NCI-H2107 treated with DMSO at 0.1 percent for 48 hours (cell line): ENCODE data around the gene GPR17.
A peak's percentile ranks its signal among the peaks of the same experiment; 100 is the strongest.

Experiments used
- DNase-seq: peaks from one replicate; lab custom pipeline; 2025; ENCODE audit not compliant: unreplicated experiment; lab: John Stamatoyannopoulos, UW

GPR17 gene

DNA sequence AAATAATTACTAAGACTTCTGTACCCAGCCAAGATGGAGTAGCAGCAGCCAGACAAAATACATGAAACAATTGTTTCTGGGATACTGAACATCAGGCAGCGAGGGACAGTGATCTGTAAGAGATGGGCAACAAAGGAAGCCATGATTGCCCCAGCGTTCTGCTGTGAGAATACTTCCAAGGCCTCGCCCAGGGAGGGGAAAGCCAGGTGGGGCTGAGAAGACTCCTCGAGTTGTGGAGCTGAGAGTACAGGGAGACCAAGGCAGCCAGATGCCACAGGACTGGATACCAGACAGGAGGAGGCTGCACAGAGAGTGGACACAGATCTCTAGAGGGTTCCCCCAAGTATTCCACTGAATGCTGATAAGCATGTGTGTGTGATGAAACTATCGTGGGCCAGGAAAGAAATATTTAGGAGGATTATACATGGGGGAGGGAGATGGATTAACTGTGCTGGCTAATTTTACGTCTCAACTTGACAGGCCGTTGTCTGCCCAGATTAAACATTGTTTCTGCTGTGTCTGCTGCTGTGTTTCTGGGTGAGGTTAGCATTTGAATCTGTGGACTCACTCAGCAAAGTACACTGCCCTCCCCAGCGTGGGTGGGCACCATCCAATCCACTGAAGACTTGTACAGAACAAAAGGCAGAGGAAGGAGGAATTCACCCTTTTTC is 39.6 kb downstream of the GPR17 start:
- no peak for DNase-seq

DNA sequence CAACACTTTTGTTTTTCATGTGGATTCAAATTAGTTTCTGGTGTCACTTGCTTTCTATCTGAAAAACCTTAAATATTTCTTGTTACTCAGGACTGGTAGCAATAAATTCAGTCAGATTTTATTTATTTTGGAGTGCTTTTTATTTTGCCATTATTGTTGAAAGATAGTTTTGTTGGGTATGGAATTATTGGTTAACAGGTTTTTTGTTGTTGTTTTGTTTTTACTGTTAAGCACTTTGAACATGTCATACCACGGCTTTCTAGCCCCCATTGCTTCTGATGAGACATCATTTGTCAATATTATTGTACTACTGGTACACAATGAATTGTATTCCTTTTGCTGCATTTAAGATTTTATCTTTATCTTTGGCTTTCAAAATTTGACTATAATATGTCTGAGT is 42.5 kb downstream of the GPR17 start:
- DNase-seq, result no peak

DNA sequence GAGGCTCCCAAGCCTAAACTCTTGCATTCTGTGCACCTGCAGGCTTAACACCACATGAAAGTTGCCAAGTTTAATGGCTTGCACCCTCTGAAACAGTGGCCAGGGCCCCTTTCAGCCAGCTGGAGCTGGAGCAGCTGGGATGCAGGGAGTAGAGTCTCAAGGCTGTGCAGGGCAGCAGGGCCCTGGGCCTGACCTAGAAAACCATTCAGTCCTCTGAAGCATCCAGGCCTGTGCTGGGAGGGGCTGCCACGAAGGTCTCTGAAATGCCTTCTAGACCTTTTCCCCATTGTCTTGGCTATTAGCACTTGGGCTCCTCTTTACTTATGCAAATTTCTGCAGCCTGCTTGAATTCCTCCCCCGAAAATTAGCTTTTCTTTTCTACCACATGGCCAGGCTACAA is 44.7 kb downstream of the GPR17 start:
- no peak for DNase-seq

- no peak for DNase-seq
Observed at GRCh38 chr2:127694986-127695385, 49.0 kb downstream of the GPR17 start.

DNA sequence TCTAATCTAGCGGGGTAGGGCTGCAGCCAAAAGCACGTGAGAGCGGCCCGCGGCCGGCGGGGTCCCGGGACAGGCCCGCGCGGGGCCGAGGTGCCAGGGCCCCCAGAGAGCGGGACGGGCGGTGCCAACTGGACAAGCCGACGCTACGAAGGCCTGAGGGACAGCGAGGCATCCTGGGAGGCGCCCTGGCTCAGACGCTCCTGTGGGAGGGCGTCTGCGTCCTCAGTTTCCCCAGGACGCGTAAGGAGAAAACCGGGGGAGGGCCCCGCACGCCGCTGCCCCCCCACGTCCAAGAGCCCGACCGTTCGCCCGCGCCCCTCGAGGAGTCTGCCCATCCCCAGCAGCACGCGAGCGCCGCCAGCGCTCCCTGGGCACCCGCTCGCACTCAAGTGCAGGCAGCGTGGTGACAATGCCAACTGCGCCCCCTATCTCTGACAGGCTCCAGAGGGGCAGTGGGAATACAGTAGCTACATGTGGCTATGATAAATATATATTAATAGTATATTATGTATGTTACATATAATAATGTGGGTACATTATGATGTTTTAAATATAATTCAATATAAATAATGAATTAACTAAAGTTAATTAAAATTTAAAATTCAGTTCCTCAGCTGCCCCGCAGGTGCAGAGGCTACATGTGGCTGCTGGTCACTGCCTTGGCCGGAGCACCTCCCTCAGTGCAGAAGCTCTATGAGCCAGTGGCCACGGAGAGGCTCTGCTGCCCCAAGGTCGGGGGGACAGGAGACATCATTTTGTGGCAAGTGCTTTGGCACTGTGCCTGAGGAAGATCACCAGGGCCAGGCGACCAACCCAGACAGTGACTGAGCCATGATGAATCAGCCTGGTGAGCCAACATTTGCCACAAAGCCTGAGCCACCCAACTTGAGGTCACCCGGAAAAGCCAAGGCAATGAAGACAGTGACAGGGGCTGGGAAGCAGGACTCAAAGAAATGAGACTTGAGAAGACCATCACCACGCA is 49.8 kb downstream of the GPR17 start:
- DNase-seq, result no peak

GRCh38 chr2:127697482-127698180 is 51.7 kb downstream of the GPR17 start:
- no peak for DNase-seq

GRCh38 chr2:127698553-127699355 is 52.8 kb downstream of the GPR17 start:
- no peak for DNase-seq

DNA sequence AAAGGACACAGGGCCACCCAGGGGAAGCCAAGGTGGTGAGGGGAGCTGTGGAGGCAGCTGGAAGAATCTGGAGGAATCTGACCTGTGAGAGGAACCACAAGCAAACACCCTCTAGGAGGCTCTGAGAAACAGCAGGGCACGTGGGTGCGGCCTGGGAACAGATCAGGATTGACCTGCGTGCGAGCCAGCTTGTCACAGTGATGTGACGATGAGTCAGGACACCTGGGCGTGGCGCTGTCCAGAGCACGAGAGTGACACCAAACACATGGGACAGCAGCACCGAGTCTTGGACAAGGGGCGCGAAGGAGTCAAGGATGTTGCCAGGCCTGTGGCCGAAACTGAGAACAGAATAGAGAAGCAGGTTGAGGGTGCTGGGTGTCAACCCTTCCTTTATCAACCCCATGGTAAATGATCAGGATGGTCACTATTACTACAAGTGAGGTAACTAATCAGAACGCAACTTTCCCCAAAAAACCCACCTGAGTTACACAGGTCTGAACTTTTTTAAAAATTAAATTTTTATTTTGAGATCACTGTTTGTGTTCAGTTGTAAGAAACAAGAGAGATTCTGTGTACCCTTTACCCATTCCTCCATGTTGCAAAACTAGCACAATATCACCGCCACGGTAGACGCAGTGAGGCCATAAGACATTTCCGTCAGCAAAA is 54.7 kb downstream of the GPR17 start:
- DNase-seq, result no peak

DNA sequence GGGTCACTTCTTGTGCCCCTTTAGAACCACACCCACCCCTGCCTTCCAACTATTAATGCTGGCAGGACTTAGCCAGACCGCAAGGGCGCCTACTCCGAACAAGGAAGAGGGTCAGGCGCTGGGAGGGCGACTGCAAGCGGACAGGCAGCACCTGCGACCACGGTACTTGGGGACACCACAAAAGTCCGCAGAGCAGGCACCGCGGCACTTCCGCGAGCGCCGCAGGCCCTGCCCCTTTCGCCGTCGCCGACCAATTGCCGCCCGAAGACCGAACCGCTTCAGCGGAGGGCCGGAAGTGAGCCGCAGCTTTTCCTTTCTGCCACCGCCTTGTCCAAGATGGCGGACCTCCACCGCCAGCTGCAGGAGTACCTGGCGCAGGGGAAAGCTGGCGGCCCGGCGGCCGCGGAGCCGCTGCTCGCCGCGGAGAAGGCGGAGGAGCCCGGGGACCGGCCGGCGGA is 55.3 kb downstream of the GPR17 start, which contains the start of gene SFT2D3:
Gene SFT2D3 (plus strand): TSS at position 305 of the 458 bp plus-strand sequence. CDS start 32 bp downstream, at position 337.
- peak; percentile 83 for DNase-seq

GRCh38 chr2:127701651-127702394 is 55.9 kb downstream of the GPR17 start:
- peak; percentile 16 for DNase-seq
